ENCODE measurements around the gene GON4L.
"Not testable (repeated sequence)": the region's sequence is repeated elsewhere in the genome, so short reads cannot be mapped to it uniquely, and the experiment has no call there.

The GON4L gene

DNA sequence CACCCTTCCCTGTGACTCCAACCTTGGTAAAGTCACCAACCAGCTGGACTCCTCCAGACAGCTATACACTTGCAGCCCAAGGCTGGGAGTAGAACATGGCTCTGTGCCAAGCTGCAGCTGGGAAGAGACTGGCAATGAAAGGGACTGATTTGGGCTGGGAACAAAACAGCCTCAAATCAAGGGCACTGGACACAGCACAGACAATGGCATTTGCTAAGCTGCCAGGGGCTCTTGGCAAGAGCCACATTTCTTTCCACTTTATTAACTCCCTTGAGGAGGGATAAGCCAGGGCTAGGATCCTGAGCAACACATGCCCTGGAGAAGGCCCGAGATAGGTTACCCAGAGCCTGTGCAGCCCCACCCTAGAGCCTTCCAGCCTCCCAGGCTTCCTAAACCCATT, 14.4 kb upstream of the GON4L start:
- DNase-seq (ENCODE audit: low spot score), result no peak

DNA sequence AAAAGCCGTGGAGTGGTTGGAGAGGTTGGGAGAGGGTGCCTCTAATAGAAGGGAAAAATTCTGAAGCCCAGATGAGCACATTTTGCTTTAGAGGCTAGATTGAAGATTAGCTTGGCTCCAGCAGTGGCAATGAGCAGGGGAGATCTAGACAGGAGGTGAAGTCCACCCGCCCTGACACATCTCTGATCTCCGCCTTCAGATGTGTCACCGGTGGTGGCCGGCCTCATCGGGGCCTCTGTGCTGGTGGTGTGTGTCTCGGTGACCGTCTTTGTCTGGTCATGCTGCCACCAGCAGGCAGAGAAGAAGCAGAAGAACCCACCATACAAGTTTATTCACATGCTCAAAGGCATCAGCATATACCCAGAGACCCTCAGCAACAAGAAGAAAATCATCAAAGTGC, 10.8 kb upstream of the GON4L start:
- DNase-seq (ENCODE audit: low spot score), result no peak

DNA sequence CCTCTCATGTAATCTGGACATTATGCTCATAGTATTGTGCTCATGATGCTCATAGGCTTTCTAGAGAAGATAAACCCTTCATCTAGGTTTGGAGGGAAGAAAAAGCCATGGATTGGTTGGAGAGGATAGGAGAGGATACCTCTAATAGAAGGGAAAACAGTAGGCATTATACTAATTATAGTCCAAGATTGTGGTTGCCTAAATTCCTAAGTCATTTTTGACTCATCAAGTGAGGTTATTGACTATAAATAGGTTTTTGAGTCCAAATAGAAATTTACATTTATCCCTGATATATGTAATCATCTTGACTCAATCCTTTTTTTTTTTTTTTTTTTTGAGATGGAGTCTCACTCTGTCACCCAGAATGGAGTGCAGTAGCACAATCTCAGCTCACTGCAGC, 7.4 kb upstream of the GON4L start:
- DNase-seq (ENCODE audit: low spot score), result no peak

DNA sequence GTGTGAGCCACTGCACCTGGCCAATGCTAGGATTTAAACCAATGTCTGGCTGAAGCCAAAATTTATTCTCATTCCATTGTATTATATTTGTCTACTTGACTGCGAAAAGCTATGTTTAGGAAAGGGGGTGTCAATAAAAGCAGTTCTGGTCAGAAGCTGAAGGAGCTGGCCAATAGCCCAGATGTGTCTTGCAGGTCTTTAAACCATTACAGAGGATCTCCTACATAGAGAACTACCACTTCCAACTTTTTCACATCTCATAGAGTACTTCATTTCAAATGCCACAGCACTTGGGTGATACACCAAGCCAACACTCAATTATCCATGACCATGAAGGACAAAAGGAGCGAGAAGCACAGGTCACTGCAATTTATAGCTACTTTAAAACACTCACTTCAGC, 4.9 kb upstream of the GON4L start:
- no peak for DNase-seq (ENCODE audit: low spot score)

DNA sequence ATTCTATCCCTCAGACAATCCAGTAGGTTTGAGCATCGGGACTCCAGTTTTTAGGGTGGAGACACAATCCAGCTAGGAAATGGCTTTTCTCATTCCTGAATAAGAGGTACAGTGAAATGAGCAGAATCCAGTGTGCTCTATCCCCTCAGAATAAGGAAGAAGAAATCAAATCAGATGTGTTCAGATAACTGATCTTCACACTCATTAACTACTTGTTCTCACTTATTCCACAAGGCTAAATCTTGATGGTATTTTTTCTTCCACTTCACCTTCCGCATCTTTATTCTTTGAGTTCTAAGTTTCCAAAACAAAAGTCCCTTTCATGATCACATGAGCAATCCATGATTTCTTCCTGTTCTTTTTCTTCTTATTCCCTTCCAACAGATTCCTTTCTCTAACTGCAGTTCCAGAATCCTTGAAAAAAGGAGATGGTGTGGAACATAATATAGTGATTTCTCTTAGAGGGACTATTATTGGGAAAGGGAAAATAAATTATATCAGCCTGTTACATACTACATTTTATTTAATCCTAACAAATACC, 4.0 kb upstream of the GON4L start:
- no peak for DNase-seq (ENCODE audit: low spot score)

- no peak for DNase-seq (ENCODE audit: low spot score)
Observed at GRCh38 chr1:155859881-155860871, 3.2 kb upstream of the GON4L start.

- DNase-seq (ENCODE audit: low spot score), result peak; percentile 93
Observed at GRCh38 chr1:155859234-155859829, 2.3 kb upstream of the GON4L start, which contains the start of gene SYT11. SYT11 (plus strand) TSS chr1:155859567; CDS start chr1:155859762, 195 bp downstream.

GRCh38 chr1:155858800-155859233, 1.8 kb upstream of the GON4L start:
- DNase-seq (ENCODE audit: low spot score), result no peak

- DNase-seq (ENCODE audit: low spot score), result no peak
Observed at GRCh38 chr1:155856257-155856974, 598 bp downstream of the GON4L start.

GRCh38 chr1:155850345-155850744, 6.7 kb downstream of the GON4L start:
- no peak for DNase-seq (ENCODE audit: low spot score)

- DNase-seq (ENCODE audit: low spot score), result no peak
Observed at GRCh38 chr1:155847823-155848529, 9.0 kb downstream of the GON4L start.

DNA sequence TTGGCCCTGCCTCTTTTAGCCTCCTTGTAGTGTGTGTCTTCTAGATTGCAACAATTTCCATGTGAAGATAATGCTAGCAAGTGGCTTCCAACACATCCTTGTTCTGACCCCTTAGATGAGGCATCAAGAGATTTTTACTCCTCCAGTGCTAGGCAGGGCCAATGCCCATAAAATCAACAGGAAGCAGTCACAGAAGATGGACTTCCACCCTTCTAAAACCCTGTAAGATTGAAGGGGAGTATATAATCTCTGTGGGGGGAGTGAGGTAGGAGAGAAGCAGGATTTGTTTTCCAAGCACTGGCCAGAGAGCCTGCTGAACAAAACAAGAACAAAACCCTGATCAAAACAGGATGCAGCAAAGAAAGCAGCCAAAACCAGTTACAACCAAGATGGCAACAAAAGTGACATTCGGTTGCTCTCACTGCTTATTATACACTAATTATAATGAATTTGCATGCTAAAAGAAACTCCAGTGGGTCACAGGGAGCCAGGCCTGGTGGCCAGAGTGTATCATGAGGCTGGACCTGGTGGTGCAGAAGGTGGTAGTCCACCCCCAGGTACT, 12.1 kb downstream of the GON4L start:
- no peak for DNase-seq (ENCODE audit: low spot score)

DNA sequence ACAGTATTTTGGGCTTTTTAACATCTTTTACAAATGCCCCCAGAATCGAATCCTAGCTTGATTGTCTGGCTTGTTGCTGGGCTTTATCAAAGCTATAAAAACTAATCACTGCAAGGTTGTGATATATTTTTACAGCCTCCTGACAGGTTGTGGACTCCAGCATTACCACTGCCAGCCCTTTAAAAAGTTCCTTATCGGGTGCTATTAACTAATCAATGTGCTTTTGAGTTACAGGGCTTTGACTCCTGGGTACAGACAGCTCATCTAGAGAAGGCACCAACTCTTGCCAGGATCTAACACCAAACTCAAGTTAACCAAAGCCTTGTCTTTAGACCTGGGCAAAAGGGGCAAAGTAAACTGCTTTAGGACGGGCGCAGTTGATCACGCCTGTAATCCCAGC, 16.6 kb downstream of the GON4L start:
- no peak for DNase-seq (ENCODE audit: low spot score)

DNA sequence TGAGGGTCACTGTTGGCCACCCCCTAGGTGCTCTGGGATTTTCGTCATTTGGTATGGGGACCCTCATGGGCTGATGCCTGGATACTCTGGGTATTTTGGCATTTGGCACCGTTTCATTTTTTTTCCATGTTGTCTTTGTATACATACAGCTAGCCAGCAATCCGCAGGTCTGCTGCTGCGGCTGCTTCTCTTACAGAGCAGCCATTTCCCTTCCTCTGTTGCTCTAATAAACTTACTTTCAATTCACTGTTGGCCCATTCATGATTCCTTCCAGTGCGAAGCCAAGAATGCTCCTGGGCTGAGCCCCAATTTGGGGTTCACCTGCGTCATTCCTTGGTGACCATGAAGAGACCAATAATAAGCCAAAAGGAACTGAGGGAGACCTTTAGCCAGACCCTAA, 21.5 kb downstream of the GON4L start:
- DNase-seq (ENCODE audit: low spot score), result no peak

GRCh38 chr1:155834927-155835399, 22.1 kb downstream of the GON4L start:
- DNase-seq (ENCODE audit: low spot score), result not testable (repeated sequence)

GRCh38 chr1:155834296-155834926, 22.6 kb downstream of the GON4L start:
- DNase-seq (ENCODE audit: low spot score), result no peak

GRCh38 chr1:155833665-155834295, 23.2 kb downstream of the GON4L start:
- no peak for DNase-seq (ENCODE audit: low spot score)

DNA sequence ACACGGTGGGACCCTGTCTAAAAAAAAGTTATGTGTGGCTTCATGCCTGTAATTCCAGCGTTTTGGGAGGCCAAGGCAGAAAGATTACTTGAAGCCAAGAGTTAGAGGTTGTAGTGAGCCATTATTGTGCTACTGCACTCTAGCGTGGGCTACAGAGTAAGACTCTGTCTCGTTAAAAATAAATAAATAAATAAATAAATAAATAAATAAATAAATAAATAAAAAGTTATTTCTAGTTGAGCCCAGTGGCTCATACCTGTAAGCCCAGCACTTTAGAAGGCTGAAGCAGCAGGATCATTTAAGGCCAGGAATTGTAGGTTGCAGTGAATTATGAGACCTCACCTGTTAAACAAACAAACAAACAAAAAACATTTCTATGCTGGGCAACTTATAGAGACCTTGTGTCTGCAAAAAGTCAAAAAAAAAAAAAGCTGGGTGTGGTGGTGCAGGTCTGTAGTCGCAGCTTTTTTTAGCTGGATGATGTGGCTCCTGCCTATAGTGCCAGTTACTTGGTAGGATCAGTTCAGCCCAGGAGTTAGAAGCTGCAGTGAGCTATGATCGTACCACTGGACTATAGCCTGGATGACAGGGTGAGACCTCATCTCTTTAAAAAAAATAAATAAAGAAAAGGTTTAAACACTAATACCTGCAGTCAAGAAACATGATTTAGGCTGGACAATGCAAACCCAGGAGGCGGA, 25.6 kb downstream of the GON4L start:
- DNase-seq (ENCODE audit: low spot score), result no peak

DNA sequence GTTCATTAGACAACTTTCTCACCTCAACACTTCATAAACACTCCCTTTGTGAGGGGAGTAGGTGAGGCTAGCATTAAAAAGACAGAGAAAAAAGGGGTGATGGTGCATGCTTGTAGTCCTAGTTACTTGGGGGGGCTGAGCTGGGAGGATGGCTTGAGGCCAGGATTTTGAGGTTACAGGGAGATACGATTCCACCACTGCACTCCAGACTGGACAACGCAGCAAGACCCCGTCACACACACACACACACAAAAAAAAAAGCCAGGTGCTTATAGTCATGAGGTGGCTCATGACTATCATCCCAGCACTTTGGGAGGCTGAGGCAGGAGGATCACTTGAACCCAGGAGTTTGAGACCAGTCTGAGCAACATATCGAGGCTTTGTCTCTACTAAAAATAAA, 29.6 kb downstream of the GON4L start:
- no peak for DNase-seq (ENCODE audit: low spot score)

GRCh38 chr1:155816351-155816750, 40.7 kb downstream of the GON4L start:
- DNase-seq (ENCODE audit: low spot score), result no peak

All from SW480 (cell line).